Karpas-422 (cell line): ENCODE results near the gene GRB14. TPM values are rescaled to one million over a fixed set of nuclear protein-coding genes. Genes with fewer than 3 reads are reported as not detected.

Experiments
- DNase-seq: peaks from one replicate; pipeline ENCODE4 v3.0.0-alpha.2; 2015
- H2AFZ ChIP-seq: fragments of 200-600 bp; sonication (generic); 2 replicates; pipeline ENCODE4 v1.6.1; 2014; ENCODE audit warnings: antibody characterized with exemption, low read length, mixed read lengths
- H3K27ac ChIP-seq: fragments of 200-600 bp; sonication (generic); 2 replicates; pipeline ENCODE4 v1.5.1; 2014; ENCODE audit warnings: mild to moderate bottlenecking, low read length, moderate library complexity
- H3K27me3 ChIP-seq: fragments of 200-600 bp; sonication (generic); 2 replicates; pipeline ENCODE4 v1.6.1; 2014; ENCODE audit warnings: low read length, mixed read lengths
- H3K36me3 ChIP-seq: fragments of 200-600 bp; sonication (generic); 2 replicates; pipeline ENCODE4 v1.6.1; 2014; ENCODE audit warnings: low read length, mixed read lengths; ENCODE audit not compliant: insufficient read depth
- H3K4me1 ChIP-seq: fragments of 200-600 bp; sonication (generic); 2 replicates; pipeline ENCODE4 v1.6.1; 2014; ENCODE audit warnings: mild to moderate bottlenecking, low read length, mixed read lengths
- H3K4me2 ChIP-seq: fragments of 200-600 bp; sonication (generic); 2 replicates; pipeline ENCODE4 v1.6.1; 2014; ENCODE audit warnings: low read length, low read depth, mild to moderate bottlenecking; ENCODE audit not compliant: poor library complexity, severe bottlenecking
- H3K4me3 ChIP-seq: fragments of 200-600 bp; sonication (generic); 2 replicates; pipeline ENCODE4 v1.5.1; 2014; ENCODE audit warnings: mild to moderate bottlenecking, antibody characterized with exemption, low read length, mixed read lengths
- H3K79me2 ChIP-seq: fragments of 200-600 bp; sonication (generic); 2 replicates; pipeline ENCODE4 v1.6.1; 2014; ENCODE audit warnings: mild to moderate bottlenecking, low read length, mixed read lengths
- H3K9ac ChIP-seq: fragments of 200-600 bp; sonication (generic); 2 replicates; pipeline ENCODE4 v1.6.0; 2014; ENCODE audit warnings: low read length
- H3K9me2 ChIP-seq: fragments of 200-600 bp; sonication (generic), shearing (Covaris generic); replicated peaks from 2 replicates; pipeline ENCODE4 v1.6.0; 2014; ENCODE audit warnings: mild to moderate bottlenecking, low read length, moderate library complexity; ENCODE audit not compliant: insufficient read depth
- H3K9me3 ChIP-seq: fragments of 300-700, 200-600 bp; sonication (generic); 2 replicates; pipeline ENCODE4 v1.6.1; 2014; ENCODE audit warnings: low read length, mixed read lengths
- H4K20me1 ChIP-seq: fragments of 200-600 bp; sonication (generic); 2 replicates; pipeline ENCODE4 v1.6.1; 2014; ENCODE audit warnings: mild to moderate bottlenecking, antibody characterized with exemption, low read length, low read depth; ENCODE audit not compliant: insufficient read depth
- total RNA-seq: library from RNA; depleted of rRNA; stranded (reverse); fragments of >200 nt; shearing (Covaris generic); gene quantifications from 2 replicates; pipeline ENCODE4 v1.2.3, GENCODE V29; 2014; ENCODE audit warnings: low replicate concordance

The GRB14 gene
- total RNA-seq, 1 experiment from 2014 or later: not detected

DNA sequence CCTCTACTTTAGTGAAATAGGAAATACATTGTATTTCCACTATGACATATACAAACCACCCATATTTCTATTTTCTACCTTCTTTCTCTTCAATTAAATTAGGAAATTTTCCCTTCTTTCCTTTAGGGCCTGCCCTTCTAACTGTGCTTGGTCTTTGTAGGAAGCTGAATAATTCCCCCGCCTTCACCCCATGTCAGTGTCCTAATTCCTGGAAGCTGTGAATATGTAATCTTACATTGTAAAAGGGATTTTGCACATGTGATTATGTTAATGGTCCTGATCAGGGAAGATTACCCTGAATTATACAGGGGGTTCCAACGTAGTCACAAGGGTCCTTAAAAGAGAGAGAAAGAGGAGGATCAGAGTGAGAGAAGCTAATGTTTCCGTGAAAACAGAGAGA, 40.2 kb downstream of the GRB14 start:
- H3K9ac ChIP-seq: no peak overlapping the region

DNA sequence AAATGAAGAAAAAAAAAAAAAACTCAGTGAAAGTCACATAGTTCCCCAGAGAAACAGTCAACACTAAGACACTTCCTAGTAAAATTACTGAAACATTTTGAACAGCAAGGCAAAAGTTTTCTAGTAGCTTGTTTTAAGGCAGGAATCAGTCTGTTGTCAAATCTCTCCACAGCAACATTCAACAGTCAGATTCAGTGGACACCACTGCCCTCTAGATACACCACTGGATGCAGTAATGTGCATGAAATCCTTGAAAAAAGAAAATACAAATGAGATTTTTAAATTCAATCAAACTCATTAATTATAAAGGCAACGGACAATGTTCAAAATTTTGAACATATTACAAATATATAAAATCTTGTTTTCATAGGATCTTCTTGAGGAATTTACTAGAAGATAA, 46.4 kb downstream of the GRB14 start:
- no peaks in the 10 kb centered on the region for H3K9me2 ChIP-seq
- no peak overlapping the region for H3K9ac ChIP-seq
- no peak overlapping the region for H2AFZ ChIP-seq
- no peaks in the 10 kb centered on the region for H3K27me3 ChIP-seq
- no peaks in the 10 kb centered on the region for H3K4me1 ChIP-seq
- no peak for DNase-seq
- H3K4me3 ChIP-seq: no peak overlapping the region
- H3K4me2 ChIP-seq: no peak overlapping the region
- no peaks in the 10 kb centered on the region for H4K20me1 ChIP-seq
- H3K27ac ChIP-seq: no peak overlapping the region
- no peaks in the 10 kb centered on the region for H3K36me3 ChIP-seq
- no peaks in the 10 kb centered on the region for H3K9me3 ChIP-seq
- H3K79me2 ChIP-seq: no peaks in the 10 kb centered on the region

More for the DNA sequence above, 40.2 kb downstream of the GRB14 start:
- no peaks in the 10 kb centered on the region for H3K79me2 ChIP-seq
- H3K4me3 ChIP-seq: no peak overlapping the region
- no peak for DNase-seq
- no peak overlapping the region for H2AFZ ChIP-seq
- no peaks in the 10 kb centered on the region for H4K20me1 ChIP-seq
- no peaks in the 10 kb centered on the region for H3K4me1 ChIP-seq
- 0 out of 2 replicates have a peak, but pooled peaks cover 3% of the 10 kb centered on the region for H3K9me2 ChIP-seq
- no peaks in the 10 kb centered on the region for H3K9me3 ChIP-seq
- no peak overlapping the region for H3K27ac ChIP-seq
- no peak overlapping the region for H3K4me2 ChIP-seq
- no peaks in the 10 kb centered on the region for H3K36me3 ChIP-seq
- no peaks in the 10 kb centered on the region for H3K27me3 ChIP-seq

DNA sequence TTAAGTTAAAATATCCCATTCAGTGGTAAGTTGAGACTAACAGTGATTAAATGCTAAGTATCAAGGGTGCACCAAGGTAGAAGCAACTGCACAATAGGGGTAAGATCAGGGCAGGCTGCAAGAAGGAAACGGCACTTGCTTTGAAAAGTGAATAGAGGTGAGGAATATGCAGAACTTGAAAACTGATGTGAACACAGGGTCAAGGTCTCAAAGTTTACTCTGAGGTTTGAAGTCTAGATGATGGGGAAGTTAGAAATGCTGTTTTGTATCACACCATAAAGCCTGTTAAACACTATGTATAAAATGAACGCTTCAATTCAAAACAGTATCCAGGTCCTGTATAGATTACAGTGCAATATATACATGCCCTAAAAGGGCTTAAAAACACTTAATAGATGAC, 50.8 kb downstream of the GRB14 start:
- H2AFZ ChIP-seq: no peak overlapping the region
- H3K4me1 ChIP-seq: no peaks in the 10 kb centered on the region
- H3K9me3 ChIP-seq: no peaks in the 10 kb centered on the region
- H3K27me3 ChIP-seq: no peaks in the 10 kb centered on the region
- no peaks in the 10 kb centered on the region for H4K20me1 ChIP-seq
- no peak for DNase-seq
- H3K27ac ChIP-seq: no peak overlapping the region
- no peaks in the 10 kb centered on the region for H3K79me2 ChIP-seq
- no peak overlapping the region for H3K4me3 ChIP-seq
- H3K36me3 ChIP-seq: no peaks in the 10 kb centered on the region
- H3K9ac ChIP-seq: no peak overlapping the region
- H3K4me2 ChIP-seq: no peak overlapping the region
- H3K9me2 ChIP-seq: no peaks in the 10 kb centered on the region

DNA sequence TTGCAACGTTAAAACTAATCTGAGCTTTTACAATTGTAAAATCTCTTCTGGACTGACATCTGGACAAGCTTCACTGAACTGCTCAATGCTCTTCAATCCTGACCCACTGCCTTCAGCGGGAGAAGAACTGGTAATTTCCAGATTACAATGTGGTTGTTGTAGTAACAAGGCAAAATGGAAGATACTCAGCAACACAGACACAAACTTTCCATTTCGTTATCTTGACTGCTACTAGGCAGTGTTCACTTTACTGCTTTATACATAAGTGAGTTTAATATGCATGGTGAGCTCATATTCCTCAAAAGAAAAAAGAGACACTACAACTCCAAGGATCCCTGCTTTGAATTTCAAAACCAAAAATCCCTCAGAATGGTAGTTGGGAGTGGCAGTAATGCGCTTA, 51.9 kb downstream of the GRB14 start:
- Histone ChIP-seq H3K36me3 (no peaks in the 10 kb centered on the region), H3K27me3 (no peaks in the 10 kb centered on the region), H4K20me1 (no peaks in the 10 kb centered on the region), H3K9me3 (no peaks in the 10 kb centered on the region), H3K27ac (no peak overlapping the region), H3K4me3 (no peak overlapping the region), H2AFZ (no peak overlapping the region), H3K4me2 (no peak overlapping the region), H3K79me2 (no peaks in the 10 kb centered on the region), H3K9ac (no peak overlapping the region), H3K4me1 (no peaks in the 10 kb centered on the region), H3K9me2 (no peaks in the 10 kb centered on the region)
- DNase-seq: no peak

DNA sequence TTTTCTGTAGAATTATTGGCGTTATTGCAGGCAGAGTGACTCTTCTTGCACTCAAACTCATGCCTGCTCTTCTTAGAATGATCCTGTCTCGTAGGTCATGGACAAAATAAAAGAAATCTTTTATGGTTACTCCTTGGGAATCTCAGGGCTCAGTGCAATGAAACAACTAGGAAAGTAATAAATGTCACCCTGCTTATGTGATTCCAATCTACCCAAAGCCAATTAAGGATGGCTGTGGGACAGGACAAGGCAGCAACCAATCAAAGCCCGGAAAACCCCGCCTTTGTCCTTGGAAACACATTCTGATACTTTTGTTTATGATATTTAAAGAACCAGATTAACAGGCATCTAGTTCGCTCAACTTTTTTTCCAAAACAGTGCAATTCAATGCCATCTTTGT, 53.0 kb downstream of the GRB14 start:
- H3K4me1 ChIP-seq: no peaks in the 10 kb centered on the region
- DNase-seq: no peak
- H3K36me3 ChIP-seq: no peaks in the 10 kb centered on the region
- H3K9me3 ChIP-seq: no peaks in the 10 kb centered on the region
- H3K27me3 ChIP-seq: no peaks in the 10 kb centered on the region
- H2AFZ ChIP-seq: no peak overlapping the region
- H3K4me3 ChIP-seq: no peak overlapping the region
- H3K27ac ChIP-seq: no peak overlapping the region
- no peaks in the 10 kb centered on the region for H4K20me1 ChIP-seq
- no peaks in the 10 kb centered on the region for H3K9me2 ChIP-seq
- H3K9ac ChIP-seq: no peak overlapping the region
- H3K4me2 ChIP-seq: no peak overlapping the region
- H3K79me2 ChIP-seq: no peaks in the 10 kb centered on the region

DNA sequence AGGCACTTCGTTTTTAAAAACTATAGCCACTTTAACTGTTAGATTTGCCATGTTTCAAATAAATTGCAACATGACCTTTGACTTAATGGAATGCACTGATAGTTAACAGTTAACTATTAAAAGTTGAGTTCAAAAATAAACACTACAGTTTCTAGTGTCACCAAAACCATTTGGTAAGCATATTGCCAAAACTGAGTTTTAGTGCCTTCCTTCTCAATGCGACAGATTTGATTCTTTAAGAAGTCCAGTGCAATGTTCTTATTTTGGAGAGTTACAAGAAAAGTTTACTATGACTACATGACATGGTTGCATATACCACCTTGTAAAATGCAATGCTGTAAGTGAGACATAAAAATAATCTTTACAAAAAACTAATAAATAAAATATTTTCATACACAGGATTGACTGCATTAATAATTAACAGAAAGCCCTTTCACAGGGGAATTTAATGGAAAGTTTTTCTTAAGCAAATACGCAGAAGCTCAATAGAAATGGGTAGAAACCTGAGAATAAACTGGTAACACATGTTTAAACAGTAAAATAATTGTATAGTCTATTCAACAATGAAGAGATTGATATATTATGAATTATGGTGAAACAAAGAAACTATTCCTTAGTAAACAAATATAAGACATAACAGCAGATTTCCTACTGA, 53.8 kb downstream of the GRB14 start:
- Histone ChIP-seq H3K9me2 (no peaks in the 10 kb centered on the region), H2AFZ (no peak overlapping the region), H4K20me1 (no peaks in the 10 kb centered on the region), H3K4me1 (no peaks in the 10 kb centered on the region), H3K36me3 (no peaks in the 10 kb centered on the region), H3K27me3 (no peaks in the 10 kb centered on the region), H3K4me2 (no peak overlapping the region), H3K4me3 (no peak overlapping the region), H3K9me3 (no peaks in the 10 kb centered on the region), H3K79me2 (no peaks in the 10 kb centered on the region), H3K27ac (no peak overlapping the region), H3K9ac (no peak overlapping the region)
- no peak for DNase-seq

DNA sequence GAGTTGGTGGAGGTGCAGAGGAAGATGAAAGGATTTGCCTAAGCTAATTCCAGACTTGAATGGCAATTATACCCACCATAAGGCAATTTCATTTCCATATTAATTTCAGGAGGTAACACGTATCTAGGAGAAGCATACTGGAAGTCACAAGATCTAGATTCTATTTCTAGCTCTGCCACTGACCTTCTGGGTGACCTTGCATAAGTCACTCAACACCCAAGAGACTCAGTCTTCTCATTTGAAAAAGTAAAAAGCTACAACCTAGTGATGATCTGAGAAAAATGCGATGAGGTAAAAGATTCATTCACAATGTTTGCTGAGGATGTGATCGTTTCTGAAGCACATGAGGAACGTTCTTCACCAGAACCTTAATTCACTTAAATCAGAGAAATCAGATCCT, 55.9 kb downstream of the GRB14 start:
- Histone ChIP-seq H3K27me3 (no peaks in the 10 kb centered on the region), H3K9me2 (no peaks in the 10 kb centered on the region), H3K4me2 (no peak overlapping the region), H2AFZ (no peak overlapping the region), H3K9me3 (no peaks in the 10 kb centered on the region), H3K9ac (no peak overlapping the region), H3K27ac (no peak overlapping the region), H3K36me3 (no peaks in the 10 kb centered on the region), H4K20me1 (no peaks in the 10 kb centered on the region), H3K79me2 (no peaks in the 10 kb centered on the region), H3K4me3 (no peak overlapping the region), H3K4me1 (no peaks in the 10 kb centered on the region)
- DNase-seq: no peak

DNA sequence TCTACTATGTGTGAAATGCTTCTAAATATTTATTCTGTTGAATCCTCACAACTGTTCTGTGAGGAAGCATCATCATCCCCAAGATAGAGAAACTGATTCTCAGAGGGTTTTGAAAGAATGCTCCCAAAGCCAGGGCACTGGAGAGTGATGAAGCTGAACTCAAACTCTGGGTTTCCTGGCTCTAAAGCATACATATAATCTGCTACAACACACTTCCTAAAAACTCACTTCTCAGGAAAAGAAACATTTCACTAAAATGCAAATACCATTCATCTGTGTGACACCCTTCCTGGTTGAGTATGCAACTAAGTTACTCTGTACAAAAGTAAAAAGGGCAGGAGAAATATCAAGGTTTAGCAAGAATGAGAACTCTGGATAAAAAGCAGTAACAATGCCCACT, 58.6 kb downstream of the GRB14 start:
- no peaks in the 10 kb centered on the region for H3K27me3 ChIP-seq
- no peaks in the 10 kb centered on the region for H3K36me3 ChIP-seq
- DNase-seq: no peak
- H3K9ac ChIP-seq: no peak overlapping the region
- no peak overlapping the region for H2AFZ ChIP-seq
- H3K79me2 ChIP-seq: no peaks in the 10 kb centered on the region
- no peaks in the 10 kb centered on the region for H3K9me3 ChIP-seq
- no peak overlapping the region for H3K4me2 ChIP-seq
- no peaks in the 10 kb centered on the region for H3K9me2 ChIP-seq
- H3K4me3 ChIP-seq: no peak overlapping the region
- no peaks in the 10 kb centered on the region for H4K20me1 ChIP-seq
- no peak overlapping the region for H3K27ac ChIP-seq
- no peaks in the 10 kb centered on the region for H3K4me1 ChIP-seq

DNA sequence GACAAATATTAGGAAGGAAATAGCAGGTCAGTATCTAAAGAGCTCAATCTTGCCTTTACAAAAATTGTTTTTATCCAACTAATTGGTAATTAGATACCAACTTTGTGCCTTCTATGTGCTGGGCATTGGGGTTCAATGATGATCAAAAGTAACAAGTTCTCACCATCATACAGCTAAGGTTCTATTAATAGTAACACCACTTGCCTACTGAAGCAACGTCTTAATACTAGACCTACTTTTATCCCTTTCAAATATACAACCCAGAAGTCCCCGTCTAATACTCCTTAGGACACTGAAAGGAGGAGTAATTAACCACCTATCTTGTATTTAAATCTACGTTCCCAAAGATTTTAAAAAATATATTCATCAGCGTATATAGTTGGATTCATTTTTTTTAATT, 59.3 kb downstream of the GRB14 start:
- DNase-seq: no peak
- Histone ChIP-seq H4K20me1 (no peaks in the 10 kb centered on the region), H3K9me3 (no peaks in the 10 kb centered on the region), H3K4me2 (no peak overlapping the region), H3K9ac (no peak overlapping the region), H3K79me2 (no peaks in the 10 kb centered on the region), H3K4me3 (no peak overlapping the region), H3K9me2 (no peaks in the 10 kb centered on the region), H3K27me3 (no peaks in the 10 kb centered on the region), H3K36me3 (no peaks in the 10 kb centered on the region), H3K4me1 (no peaks in the 10 kb centered on the region), H3K27ac (no peak overlapping the region), H2AFZ (no peak overlapping the region)
